GM12872 (cell line): ENCODE measurements around the gene ZNRF1.

ENCODE experiments used
- CTCF ChIP-seq: IDR thresholded peaks from 3 replicates; pipeline ENCODE4 v1.5.1; 2011; ENCODE audit warnings: low read depth, mild to moderate bottlenecking, low read length, moderate library complexity; ENCODE audit not compliant: insufficient read depth

Gene ZNRF1

DNA sequence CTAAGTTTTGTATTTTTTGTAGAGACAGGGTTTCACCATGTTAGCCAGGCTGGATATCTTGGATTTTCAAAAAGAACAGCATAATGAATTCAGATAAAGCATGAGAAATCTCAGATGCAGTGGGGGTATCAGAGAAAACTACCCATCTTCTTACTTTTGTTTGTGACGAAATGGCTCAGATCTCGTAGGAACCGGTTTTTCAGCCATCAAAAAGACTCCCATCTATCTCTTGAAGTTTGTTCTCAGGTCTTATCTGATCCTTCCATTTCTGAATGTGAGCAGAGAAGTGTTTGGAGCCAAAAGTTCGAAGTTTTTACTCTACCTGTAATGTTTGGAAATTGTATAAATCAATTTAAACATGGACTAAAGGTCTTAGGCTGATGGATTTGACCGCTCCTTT is 60.6 kb downstream of the ZNRF1 start:
- TF ChIP-seq CTCF: no peak

- TF ChIP-seq CTCF: no peak
Measured at GRCh38 chr16:75060723-75061122, 61.9 kb downstream of the ZNRF1 start.

- TF ChIP-seq CTCF: no peak
Measured at GRCh38 chr16:75061669-75062068, 62.8 kb downstream of the ZNRF1 start.

- TF ChIP-seq CTCF: no peak
Measured at GRCh38 chr16:75062135-75062975, 63.5 kb downstream of the ZNRF1 start.

DNA sequence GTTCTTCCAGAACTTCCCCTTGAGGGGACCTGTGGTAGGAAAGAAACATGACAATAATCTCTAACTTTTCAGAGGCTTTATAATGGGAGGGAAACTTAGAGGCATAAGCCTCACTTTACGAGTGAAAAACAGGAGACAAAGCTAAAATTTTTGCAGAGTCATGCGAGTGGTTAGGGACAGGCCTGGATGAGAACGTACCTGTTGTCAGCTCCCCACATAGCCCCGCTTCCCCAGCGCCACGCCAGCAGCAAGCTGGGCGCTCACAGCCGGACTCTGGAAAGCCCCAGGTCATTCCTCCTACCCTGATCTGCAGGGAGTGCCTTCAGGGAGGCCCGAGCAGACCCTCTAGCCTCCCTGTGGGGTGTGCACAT is 64.1 kb downstream of the ZNRF1 start:
- no peak for TF ChIP-seq CTCF

DNA sequence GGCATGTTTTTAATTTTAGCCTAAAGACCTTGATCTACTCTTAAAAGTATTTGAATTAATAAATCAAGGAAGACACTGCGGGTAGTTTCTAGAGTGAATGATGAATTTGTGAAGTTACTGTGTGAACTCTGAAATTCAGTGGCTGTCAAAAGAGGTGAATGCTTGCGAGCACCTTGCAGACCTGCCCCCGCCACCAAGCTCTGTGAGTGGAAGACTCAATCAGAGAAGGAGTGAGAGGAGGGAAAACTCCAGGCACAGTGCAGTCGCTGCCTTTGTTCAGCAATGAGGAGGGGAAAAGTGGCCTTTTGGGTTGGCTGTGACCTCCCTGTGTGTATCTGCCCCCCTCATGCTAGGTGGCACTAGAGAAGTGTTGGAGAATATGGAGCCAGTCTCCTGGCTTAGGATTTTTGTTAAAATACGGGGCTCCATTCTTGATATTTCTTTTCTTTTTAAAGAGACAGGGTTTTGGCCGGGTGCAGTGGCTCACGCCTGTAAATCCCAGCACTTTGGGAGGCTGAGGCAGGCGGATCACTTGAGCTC is 64.8 kb downstream of the ZNRF1 start:
- TF ChIP-seq CTCF: no peak

DNA sequence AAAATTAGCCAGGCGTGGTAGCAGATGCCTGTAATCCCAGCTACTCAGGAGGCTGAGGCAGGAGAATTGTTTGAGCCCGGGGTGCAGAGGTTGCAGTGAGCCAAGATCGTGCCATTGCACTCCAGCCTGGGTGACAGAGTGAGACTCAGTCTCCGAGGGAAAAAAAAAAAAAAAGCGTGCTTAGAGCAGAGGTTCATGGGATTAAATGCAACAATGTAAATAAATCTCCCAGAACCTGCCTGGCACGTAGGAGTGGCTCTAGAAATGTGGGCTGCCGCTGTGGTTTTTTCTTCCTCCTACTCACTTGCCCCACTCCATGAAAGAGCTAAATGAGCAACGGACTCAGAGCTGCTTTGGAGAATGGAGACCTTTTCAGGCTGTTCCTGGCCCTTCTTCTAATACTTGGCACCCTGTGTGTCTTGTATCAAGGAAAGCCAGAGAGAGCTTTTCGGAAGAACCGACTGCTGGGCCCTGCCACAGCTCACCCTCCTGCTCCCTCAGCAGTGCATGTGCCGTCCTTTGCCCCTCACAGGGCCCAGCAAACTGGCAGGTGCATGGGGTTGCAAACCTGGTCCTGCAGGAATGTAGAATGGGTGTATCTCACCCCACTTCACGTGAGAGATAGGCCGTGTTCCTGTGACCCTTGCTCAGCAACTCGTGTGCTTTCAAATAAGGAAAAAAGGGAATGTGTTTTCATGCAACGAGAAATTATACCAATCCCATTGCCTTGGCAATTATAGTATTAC is 65.8 kb downstream of the ZNRF1 start:
- TF ChIP-seq CTCF: no peak
